Keratinocyte (primary cell): ENCODE measurements around the gene C12orf60. TPM values are rescaled to one million over a fixed set of nuclear protein-coding genes. Genes with fewer than 3 reads are reported as not detected.

Source experiments
- DNase-seq: peaks from one replicate; pipeline ENCODE4 v3.0.0-alpha.2; 2011; ENCODE audit warnings: low read depth, missing footprints, low spot score
- FAIRE-seq: peaks from 2 replicates; lab custom pipeline; 2011; peaks lifted over from hg19 to GRCh38; lab: Jason Lieb, UNC
- H2AFZ ChIP-seq: 2 replicates; pipeline ENCODE4 v1.6.0; 2012; ENCODE audit warnings: low read length, control low read depth, inconsistent platforms; ENCODE audit not compliant: control insufficient read depth
- H3K27ac ChIP-seq: 2 replicates; pipeline ENCODE4 v1.5.1; 2011; ENCODE audit warnings: low read length; ENCODE audit not compliant: control insufficient read depth, insufficient read depth
- H3K27me3 ChIP-seq: 3 replicates; pipeline ENCODE4 v1.6.0; 2011; ENCODE audit warnings: low read length; ENCODE audit not compliant: control insufficient read depth, insufficient read depth; ENCODE audit errors: extremely low read depth
- H3K36me3 ChIP-seq, 2 experiments: 2 replicates in 1 of 2; 3 replicates in 1 of 2; pipeline ENCODE4 v1.5.1; 2011; ENCODE audit warnings: low read length in 2 of 2, mild to moderate bottlenecking in 1 of 2; ENCODE audit not compliant: control insufficient read depth in 2 of 2, insufficient read depth in 2 of 2; ENCODE audit errors: extremely low read depth in 1 of 2
- H3K4me1 ChIP-seq: 3 replicates; pipeline ENCODE4 v1.5.1; 2011; ENCODE audit warnings: low read length; ENCODE audit not compliant: control insufficient read depth, insufficient read depth; ENCODE audit errors: extremely low read depth
- H3K4me2 ChIP-seq: 3 replicates; pipeline ENCODE4 v1.6.0; 2011; ENCODE audit warnings: low read depth, low read length; ENCODE audit not compliant: control insufficient read depth, insufficient read depth; ENCODE audit errors: extremely low read depth
- H3K4me3 ChIP-seq, 3 experiments: fragments of 200-600 bp in 1 of 3; sonication (generic) in 1 of 3; 2 replicates in 2 of 3; 3 replicates in 1 of 3; pipeline ENCODE4 v1.5.1; 2011 to 2016; ENCODE audit warnings: low read length in 3 of 3, mild to moderate bottlenecking in 3 of 3, control low read depth in 2 of 3, inconsistent platforms in 1 of 3, low read depth in 1 of 3, mixed read lengths in 1 of 3, mixed run types in 1 of 3, moderate library complexity in 1 of 3; ENCODE audit not compliant: control insufficient read depth in 2 of 3, insufficient read depth in 2 of 3; ENCODE audit errors: extremely low read depth in 1 of 3
- H3K79me2 ChIP-seq: 2 replicates; pipeline ENCODE4 v1.6.0; 2012; ENCODE audit warnings: low read length; ENCODE audit not compliant: control insufficient read depth, insufficient read depth
- H3K9ac ChIP-seq: 3 replicates; pipeline ENCODE4 v1.6.0; 2011; ENCODE audit warnings: low read length; ENCODE audit not compliant: control insufficient read depth, insufficient read depth; ENCODE audit errors: extremely low read depth
- H3K9me1 ChIP-seq: 3 replicates; pipeline ENCODE4 v1.6.0; 2011; ENCODE audit warnings: low read length; ENCODE audit not compliant: control insufficient read depth, insufficient read depth; ENCODE audit errors: extremely low read depth
- H3K9me3 ChIP-seq: 2 replicates; pipeline ENCODE4 v1.5.1; 2012; ENCODE audit warnings: low read depth, low read length; ENCODE audit not compliant: control insufficient read depth
- H4K20me1 ChIP-seq: 3 replicates; pipeline ENCODE4 v1.6.0; 2011; ENCODE audit warnings: low read length; ENCODE audit not compliant: control insufficient read depth, insufficient read depth; ENCODE audit errors: extremely low read depth
- EZH2 ChIP-seq: IDR thresholded peaks from one replicate; pipeline ENCODE4 v1.6.1; 2012; ENCODE audit warnings: inconsistent platforms, mild to moderate bottlenecking, low read length, moderate library complexity
- dilution Hi-C: fragments of 300-500 bp; cut with MboI; formaldehyde crosslinking; loops from one replicate; pipeline ENCODE4 v1.7.0; 2020; ENCODE audit warnings: low sequenced_read_pairs; ENCODE audit not compliant: extremely low pct_ligation_motif_present
- polyA plus RNA-seq, 5 experiments: library from polyadenylated mRNA; depleted of rRNA in 3 of 5; stranded (reverse) in 3 of 5; stranded (forward) in 1 of 5; unstranded in 1 of 5; fragments of >200 nt; gene quantifications; 1 replicate in 1 of 5; 2 replicates in 3 of 5; 3 replicates in 1 of 5; pipeline versions ENCODE4 v1.2.1 to v1.2.3, GENCODE V29; 2011 to 2012; ENCODE audit warnings: missing spikeins in 2 of 5, low read depth in 1 of 5, low replicate concordance in 1 of 5
- TF ChIP-seq, protein P1 (sequence below), 3 experiments: IDR thresholded peaks in 1 of 3; conservative IDR thresholded peaks in 1 of 3; optimal IDR thresholded peaks in 1 of 3; 2 replicates in 2 of 3; 3 replicates in 1 of 3; pipeline versions ENCODE3 to v1.5.1; 2011; ENCODE audit warnings: low read length in 3 of 3, mild to moderate bottlenecking in 3 of 3, moderate library complexity in 2 of 3, control low read depth in 1 of 3, inconsistent platforms in 1 of 3; ENCODE audit not compliant: insufficient read depth in 2 of 3; ENCODE audit errors: extremely low read depth in 1 of 3

C12orf60 gene
- polyA plus RNA-seq, 1 donor (not counting 4 experiments of a cell fraction or from before 2014, with no cell fraction given) = 3.2 TPM

DNA sequence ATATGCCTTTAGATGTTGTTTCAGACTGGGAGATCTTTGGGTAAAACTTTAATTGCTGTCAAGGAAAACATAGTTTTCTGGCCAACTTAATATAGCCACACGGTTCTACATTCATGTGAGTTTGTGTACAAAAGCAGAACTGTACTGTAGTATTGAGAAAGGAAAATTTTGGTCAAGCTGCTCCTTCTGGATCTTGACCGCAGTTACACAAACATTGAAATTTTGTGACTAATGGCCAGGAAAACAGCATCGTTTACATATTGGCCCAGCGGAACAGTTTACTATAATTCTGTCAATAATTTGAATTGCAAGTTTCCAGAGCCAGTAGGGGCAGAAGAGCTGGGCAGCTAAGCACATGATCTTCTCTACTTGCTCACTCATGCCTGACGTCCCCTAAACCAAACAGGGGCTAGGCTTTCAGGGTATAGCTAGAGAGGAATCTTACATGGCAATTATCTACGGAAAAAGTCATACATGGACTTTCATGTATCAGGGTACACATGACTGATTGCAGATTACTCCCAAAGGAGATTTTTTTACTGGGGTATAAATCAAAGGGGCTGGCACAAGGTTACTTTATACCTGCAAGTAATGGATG, 51.2 kb downstream of the C12orf60 start:
- no peak overlapping the region for H3K9ac ChIP-seq
- H3K4me2 ChIP-seq = no peak overlapping the region
- H3K4me3 ChIP-seq = no peak overlapping the region
- peak; percentile 17 for FAIRE-seq
- H3K36me3 ChIP-seq = no peaks in the 10 kb centered on the region
- H3K4me1 ChIP-seq = peaks cover 20% of the 10 kb centered on the region
- dilution Hi-C loops = no loop called here
- H4K20me1 ChIP-seq = no peaks in the 10 kb centered on the region
- no peak overlapping the region for H3K27ac ChIP-seq
- H3K27me3 ChIP-seq = no peaks in the 10 kb centered on the region
- TF ChIP-seq, protein P1, sequence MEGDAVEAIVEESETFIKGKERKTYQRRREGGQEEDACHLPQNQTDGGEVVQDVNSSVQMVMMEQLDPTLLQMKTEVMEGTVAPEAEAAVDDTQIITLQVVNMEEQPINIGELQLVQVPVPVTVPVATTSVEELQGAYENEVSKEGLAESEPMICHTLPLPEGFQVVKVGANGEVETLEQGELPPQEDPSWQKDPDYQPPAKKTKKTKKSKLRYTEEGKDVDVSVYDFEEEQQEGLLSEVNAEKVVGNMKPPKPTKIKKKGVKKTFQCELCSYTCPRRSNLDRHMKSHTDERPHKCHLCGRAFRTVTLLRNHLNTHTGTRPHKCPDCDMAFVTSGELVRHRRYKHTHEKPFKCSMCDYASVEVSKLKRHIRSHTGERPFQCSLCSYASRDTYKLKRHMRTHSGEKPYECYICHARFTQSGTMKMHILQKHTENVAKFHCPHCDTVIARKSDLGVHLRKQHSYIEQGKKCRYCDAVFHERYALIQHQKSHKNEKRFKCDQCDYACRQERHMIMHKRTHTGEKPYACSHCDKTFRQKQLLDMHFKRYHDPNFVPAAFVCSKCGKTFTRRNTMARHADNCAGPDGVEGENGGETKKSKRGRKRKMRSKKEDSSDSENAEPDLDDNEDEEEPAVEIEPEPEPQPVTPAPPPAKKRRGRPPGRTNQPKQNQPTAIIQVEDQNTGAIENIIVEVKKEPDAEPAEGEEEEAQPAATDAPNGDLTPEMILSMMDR (optimal IDR thresholded peaks at IDR 0.05 in 1 of 3, IDR thresholded peaks at IDR 0.05 in 1 of 3, conservative IDR thresholded peaks at IDR 0.05 in 1 of 3; ENCODE audit: extremely low read depth in 1 of 3, insufficient read depth in 2 of 3, low read length in 3 of 3) = no peak
- DNase-seq = no peak
- H3K9me1 ChIP-seq = no peaks in the 10 kb centered on the region
- no peaks in the 10 kb centered on the region for H3K79me2 ChIP-seq
- no peak overlapping the region for H2AFZ ChIP-seq
- no peaks in the 10 kb centered on the region for H3K9me3 ChIP-seq

DNA sequence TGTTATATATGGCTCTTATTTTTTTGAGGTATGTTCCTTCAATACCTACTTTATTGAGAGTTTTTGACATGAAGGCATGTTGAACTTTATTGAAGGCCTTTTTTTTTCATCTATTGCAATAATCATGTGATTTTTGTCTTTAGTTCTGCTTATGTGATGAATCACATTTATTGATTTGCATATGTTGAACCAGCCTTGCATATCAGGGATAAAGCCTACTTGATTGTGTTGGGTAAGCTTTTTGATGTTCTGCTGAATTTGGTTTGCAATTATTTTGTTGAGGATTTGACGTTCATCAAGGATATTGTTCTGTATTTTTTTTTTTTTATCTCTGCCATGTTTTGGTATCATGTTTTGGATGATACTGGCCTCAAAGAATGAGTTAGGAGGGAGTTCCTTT, 55.0 kb downstream of the C12orf60 start:
- no peak for FAIRE-seq
- no peaks in the 10 kb centered on the region for H3K79me2 ChIP-seq

More for the DNA sequence above, 55.0 kb downstream of the C12orf60 start:
- Histone ChIP-seq H2AFZ (no peak overlapping the region), H3K27ac (no peak overlapping the region), H3K4me2 (no peak overlapping the region), H3K9ac (no peak overlapping the region), H3K9me1 (no peaks in the 10 kb centered on the region), H3K4me1 (peaks cover 3% of the 10 kb centered on the region), H3K27me3 (no peaks in the 10 kb centered on the region), H3K4me3 (no peak overlapping the region), H3K36me3 (no peaks in the 10 kb centered on the region), H4K20me1 (no peaks in the 10 kb centered on the region), H3K9me3 (no peaks in the 10 kb centered on the region)
- TF ChIP-seq EZH2 = no peak
- TF ChIP-seq, protein P1 (optimal IDR thresholded peaks at IDR 0.05 in 1 of 3, IDR thresholded peaks at IDR 0.05 in 1 of 3, conservative IDR thresholded peaks at IDR 0.05 in 1 of 3; ENCODE audit: extremely low read depth in 1 of 3, insufficient read depth in 2 of 3, low read length in 3 of 3) = no peak
- dilution Hi-C loops = no loop called here
- DNase-seq = no peak
